Stimulated activated CD4-positive, alpha-beta T cell treated with anti-CD3 and anti-CD28 coated beads, Interleukin-15, amount 100 ng/mL, for 24 hours (primary cell): ENCODE measurements around the gene HTRA3.

Experiments
- DNase-seq: peaks from one replicate; pipeline ENCODE4 v3.0.0-alpha.2; 2020

Gene HTRA3

DNA sequence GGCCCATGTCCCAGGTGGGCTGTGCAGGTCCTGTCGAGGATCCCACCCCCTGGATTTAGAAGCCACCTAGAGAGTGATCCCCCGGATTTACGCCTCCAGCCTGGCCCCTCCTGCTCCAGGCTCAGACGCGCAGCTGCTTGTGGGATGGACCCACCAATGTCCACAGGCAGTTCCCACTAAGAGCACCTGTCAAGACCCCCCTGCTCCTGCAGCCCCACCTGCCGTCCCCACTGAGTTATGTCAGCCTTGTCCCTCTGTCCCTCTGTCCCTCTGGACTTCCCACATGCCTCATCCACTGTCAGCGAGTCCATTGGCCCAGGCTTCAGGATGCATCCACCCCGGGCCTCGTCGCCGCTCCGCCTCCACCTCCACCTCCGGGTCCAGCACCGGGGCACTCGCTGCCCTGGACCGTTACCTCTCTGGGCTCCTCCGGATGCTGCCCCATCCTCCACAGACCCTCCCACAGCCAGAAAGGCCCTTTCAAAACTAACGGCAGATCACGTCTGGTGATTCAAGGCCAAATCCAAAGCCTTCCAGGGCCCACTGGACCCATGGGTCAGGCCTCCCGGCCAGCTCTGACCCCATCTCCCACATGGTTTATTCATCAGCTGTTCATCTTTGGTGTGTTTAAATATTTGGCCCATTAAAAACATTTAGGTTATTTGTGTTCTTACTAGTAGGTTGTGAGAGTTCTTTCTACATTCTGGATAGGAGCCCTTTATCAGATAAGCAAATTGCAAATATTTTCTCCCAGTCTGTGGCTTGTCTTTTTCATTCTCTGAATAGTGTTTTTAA is 28.3 kb downstream of the HTRA3 start:
- DNase-seq, result no peak

DNA sequence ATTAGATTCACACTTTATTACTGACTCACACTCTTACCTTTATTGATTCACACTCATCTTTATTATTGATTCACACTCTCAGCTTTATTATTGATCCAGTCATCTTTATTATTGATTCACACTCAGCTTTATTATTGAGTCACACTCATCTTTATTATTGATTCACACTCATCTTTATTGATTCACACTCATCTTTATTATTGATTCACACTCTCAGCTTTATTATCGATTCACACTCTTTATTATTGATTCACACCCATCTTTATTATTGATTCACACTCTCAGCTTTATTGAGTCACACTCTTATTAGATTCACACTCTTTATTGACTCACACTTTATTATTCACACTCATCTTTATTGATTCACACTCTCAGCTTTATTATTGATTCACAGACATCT is 31.3 kb downstream of the HTRA3 start:
- DNase-seq, result no peak

DNA sequence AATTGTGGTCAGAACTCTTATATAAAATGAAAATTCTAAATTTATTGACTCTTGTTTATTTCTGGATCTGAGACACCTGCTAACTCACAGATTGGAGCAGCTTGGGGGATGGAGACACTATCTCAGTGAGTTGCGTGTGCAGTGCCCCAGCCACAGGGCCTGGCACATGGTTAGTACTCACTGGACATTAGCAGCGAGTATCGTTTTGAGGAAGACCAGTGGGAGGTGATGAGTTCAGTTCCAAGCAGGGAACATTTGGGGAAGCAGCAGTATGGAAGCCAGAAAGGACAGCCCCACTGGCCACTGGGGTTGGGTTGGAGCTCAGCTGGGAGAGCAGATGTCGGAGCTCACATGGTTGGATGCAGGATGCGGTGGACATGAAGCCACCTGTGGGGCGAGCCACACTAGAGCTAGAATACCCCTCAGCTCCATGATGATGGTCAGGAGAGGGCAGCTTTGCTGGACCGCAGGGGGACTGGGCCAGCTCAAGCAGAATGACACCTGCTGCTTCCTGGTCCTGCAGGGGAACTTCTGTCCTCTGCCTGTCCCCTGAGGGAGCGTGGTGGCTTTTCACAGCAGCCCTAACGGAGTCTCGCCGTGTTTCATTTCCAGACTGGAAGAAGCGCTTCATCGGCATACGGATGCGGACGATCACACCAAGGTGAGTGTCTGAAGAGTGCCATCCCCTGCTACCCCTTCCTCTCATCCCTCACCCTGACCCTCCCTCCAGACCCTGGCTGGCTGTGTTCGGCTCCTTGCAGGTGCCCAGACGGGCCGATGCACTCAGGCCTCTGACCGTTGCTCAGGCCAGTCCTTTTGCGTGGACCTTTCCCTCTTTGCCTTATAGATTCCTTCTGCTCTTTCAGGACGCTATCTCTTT is 32.5 kb downstream of the HTRA3 start:
- DNase-seq, result no peak

DNA sequence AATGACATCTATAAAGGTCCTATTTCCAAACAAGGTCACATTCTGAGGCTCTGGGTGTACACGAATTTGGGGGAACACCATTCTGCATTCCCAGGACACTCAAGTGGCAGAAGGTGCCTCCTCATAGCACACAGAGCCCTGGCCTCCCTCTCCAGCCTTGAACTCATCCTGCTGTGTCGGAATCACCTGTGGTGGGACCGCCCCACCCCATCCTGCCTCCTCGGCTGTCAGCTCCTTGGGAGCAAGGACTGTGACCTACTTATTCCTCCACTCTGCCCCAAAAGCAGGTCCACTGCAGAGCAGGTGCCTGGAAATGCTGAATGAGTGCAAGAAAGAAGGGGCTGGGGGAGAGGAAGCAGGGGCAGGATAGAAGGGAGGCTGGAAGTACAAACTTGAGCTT is 33.5 kb downstream of the HTRA3 start:
- no peak for DNase-seq

DNA sequence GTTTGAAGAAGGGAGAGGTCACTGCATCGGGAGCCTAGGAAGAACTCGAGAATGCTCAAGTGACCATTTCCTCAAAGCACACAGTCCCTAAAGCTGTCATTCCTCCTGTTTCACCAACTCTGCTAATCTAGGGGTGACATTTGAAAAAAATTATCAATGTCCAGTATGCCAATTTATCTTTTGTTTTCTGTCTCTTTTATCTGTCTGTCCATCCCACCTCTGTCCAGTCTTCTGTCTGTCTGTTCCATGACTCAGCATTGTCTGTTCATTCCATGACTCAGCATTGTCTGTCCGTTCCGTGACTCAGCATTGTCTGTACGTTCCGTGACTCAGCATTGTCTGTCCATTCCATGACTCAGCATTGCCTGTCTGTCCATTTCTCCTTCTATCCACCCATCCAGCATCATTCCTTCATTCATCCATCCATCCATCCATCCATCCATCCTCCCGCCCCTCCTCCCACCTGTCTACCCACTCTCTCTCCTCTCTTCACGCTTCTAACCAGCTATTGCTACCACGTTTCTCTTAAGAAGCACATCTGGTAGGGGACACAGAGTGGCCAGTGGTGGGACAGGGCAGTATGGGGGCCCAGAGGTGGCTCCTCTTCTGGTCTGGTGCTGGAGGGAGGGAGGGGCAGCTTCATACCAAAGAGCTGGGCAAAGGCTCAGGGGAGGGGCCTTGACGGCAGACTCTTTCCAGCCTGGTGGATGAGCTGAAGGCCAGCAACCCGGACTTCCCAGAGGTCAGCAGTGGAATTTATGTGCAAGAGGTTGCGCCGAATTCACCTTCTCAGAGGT is 34.1 kb downstream of the HTRA3 start:
- DNase-seq, result no peak

DNA sequence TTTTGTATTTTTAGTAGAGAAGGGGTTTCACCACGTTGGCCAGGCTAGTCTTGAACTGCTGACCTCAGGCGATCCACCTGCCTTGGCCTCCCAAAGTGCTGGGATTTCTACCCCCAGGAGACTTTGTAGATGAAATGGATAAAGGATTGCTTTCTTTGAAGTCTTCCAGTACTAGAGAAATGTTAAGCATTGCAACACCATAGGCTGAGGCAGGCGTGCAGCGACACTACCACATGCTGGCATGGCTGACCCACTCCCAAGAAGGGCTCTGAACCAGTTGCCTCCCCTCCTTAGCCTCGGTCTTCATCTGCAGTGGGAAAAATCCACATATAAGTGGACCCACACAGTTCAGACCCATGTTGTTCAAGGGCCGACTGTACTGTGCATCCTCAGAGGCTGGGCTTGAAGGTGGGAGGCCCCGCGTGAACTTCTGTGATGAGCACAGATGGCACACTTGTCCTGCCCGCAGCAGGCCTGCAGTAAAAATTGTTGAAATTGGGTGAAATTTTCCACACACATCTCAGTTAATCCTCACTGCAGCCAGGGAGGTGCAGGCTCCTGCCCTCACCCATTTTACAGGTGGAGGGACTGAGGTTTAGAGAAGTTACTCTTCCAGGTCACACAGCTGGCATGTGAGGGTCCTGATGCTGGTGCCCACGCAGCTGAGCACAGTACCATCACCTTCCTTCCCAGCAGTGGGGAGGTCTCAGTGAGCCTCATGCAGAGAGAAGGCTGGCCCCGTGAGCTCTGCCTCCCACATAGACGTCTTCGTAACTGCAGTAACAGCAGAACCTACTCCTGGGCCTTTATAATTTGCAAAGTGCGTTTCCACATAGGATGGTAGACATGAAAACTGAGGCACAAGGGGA is 35.5 kb downstream of the HTRA3 start:
- no peak for DNase-seq

DNA sequence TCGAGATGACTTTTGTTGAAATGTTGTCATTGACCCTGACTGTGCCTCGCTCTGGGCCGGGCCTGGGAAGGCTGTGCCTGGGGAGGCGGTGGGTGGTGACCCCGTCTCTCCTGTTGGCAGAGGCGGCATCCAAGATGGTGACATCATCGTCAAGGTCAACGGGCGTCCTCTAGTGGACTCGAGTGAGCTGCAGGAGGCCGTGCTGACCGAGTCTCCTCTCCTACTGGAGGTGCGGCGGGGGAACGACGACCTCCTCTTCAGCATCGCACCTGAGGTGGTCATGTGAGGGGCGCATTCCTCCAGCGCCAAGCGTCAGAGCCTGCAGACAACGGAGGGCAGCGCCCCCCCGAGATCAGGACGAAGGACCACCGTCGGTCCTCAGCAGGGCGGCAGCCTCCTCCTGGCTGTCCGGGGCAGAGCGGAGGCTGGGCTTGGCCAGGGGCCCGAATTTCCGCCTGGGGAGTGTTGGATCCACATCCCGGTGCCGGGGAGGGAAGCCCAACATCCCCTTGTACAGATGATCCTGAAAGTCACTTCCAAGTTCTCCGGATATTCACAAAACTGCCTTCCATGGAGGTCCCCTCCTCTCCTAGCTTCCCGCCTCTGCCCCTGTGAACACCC is 36.4 kb downstream of the HTRA3 start:
- no peak for DNase-seq

DNA sequence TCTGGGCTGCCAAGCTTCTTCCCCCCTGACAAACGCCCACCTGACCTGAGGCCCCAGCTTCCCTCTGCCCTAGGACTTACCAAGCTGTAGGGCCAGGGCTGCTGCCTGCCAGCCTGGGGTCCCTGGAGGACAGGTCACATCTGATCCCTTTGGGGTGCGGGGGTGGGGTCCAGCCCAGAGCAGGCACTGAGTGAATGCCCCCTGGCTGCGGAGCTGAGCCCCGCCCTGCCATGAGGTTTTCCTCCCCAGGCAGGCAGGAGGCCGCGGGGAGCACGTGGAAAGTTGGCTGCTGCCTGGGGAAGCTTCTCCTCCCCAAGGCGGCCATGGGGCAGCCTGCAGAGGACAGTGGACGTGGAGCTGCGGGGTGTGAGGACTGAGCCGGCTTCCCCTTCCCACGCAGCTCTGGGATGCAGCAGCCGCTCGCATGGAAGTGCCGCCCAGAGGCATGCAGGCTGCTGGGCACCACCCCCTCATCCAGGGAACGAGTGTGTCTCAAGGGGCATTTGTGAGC is 37.0 kb downstream of the HTRA3 start:
- no peak for DNase-seq

DNA sequence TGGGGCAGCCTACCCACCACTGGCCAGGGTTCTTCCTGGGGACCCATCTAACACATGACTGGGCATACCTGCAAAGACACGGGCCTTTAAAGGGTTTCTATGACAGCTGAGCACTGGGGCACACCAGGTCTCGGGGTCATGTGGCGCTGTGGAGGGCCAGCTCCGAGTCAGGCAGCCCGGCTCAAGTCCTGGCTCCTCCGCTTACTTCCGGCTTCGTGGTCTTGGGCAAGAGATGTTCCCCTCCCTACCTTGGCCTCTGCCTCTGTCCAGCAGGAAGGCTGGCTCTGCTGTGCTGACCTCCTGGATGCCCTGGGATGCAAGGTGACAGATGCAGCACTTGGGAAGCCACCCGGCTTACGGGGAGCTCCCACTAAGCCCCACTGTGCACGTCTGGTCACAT is 37.6 kb downstream of the HTRA3 start:
- DNase-seq, result no peak

DNA sequence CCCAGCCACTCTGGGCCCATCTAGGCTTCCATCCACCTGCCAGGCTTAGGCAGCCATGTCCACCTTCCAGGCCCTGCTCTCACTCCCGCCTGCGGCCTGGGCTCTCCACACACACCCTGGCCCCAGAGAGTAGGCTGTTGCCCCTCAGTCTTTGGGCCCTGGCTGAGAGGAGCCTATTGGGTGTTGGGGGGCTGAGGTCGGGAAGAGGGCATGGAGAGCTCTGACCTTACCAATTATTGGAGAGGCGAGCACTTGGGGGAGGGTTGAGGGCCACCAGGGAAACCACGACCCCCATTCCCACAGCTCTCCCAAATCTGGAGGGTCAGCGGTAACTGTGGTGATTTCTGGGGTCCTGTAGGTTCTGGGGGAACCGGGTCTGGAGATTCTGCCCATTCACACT is 38.2 kb downstream of the HTRA3 start:
- DNase-seq, result no peak

DNA sequence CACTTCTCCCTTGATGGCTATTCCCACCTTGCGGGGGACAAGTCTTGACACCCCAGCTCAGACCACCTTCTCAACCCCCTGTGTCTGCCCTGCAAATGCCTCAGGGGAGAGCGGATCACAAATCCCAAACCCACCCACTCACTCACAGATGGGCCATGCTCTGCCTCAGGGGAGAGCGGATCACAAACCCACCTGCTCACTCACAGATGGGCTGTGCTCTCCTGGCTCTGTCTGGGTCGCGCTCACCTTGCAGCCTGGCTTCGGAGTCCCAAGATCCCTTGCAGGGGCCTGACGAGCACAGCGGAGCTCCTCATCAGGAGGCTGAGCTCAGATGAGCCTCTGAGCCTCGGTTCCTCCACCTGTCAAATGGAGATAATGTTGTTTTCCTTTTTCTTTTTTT is 38.6 kb downstream of the HTRA3 start:
- DNase-seq, result no peak

DNA sequence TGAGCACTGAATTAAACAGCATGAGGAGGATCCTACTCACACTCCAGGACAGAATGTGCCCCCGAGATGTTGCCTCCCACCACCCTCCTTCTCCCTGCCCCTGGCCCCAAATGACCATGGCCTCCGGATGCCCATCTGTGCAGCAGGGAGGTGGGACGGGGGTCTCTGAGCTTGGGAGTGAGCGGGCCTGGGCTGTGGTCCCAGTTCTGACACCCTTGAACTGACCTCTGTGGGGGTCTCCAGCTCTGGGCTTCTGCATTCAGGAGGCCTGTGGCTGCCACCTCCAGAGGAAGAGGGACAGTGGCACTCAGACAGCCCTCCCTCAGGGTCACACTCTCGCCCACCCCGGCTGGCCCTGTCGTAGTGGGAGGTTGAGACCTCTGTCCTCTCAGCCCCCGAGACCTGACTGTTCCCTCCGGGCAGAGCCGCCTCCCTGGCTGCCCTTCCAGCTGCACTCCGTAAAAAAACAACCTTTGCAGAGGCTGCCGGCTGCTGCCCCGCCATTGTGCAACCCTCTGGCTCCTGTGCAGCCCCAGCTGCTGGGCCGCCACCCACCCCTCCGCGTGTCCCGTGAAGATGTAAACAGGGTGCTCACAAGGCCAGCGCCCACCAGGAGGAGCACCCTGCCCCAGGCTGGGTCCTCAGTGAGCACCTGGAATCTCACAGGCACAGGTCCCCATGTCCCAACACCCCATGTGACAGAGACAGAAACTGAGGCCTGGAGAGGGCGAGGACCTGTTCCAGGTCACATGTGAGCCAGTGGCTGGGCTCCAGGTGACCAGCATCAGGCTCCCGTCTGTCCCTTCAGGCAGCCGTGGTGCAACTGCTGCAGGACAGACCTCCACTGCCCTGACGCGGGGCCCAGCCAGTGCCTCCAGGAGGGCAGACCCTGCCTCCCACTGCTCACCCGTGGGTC is 39.6 kb downstream of the HTRA3 start:
- DNase-seq, result no peak

DNA sequence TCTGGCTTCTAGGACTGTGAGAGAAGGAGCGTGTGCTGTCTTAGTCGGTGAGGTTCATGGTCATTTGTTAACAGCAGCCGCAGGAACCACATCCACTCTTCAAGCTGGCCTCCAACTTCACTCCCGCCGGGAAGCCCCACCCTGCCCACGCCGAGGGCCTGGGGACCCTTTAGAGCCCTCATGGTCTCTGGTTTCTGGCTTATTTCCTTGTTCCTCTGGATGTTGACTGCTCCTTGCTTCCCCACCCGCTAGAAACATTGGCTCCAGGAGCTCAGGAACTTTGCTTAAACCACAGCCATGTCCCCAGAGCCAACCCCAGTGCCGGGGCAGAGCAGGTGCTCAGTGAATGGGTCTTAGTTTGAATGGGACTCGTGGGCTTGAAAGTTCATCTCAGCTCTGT is 40.8 kb downstream of the HTRA3 start:
- DNase-seq, result no peak

DNA sequence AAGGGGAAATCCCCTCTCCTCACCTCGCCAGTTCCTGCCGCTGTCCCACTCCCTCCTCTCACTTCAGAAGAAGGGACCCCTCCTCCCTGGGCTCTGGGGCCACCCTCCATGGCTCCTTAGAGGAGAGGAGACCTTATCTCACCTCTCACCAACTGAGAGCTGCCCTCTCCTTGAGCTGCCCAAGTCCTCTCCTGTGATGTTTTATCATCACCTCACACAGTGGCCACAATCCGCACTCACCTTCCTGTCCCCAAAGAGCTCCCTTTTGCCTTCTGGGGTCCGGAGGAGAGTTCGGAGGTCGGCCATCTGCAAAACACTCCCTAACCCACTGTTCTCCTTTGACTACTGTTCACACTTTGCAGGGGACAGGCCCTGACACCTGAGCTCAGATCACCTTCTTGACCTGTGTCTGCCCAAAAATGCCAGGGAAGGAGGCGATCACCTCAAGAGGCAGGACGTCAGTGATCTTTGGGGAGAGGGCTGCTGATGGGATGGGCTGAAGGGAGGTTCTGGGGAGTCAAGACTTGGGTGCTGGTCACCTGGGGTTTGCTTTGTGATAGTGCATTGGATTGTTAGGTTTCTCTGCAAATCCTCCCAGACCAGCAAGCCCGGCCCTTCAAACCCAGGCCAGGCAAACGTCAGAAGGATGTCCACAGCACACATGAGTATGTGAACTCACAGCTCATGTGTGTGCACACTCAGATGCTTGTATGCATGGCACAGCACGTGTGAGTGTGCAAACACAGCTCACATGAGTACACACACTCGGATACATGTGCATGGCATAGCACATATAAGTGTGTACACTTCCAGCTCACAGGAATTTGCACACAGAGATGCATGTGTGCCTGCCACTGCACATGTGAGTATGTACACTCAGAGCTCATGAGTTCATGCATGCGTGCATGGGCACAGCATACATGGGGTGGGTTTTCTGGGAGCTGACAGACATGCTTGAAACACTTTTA is 41.8 kb downstream of the HTRA3 start:
- DNase-seq, result no peak

DNA sequence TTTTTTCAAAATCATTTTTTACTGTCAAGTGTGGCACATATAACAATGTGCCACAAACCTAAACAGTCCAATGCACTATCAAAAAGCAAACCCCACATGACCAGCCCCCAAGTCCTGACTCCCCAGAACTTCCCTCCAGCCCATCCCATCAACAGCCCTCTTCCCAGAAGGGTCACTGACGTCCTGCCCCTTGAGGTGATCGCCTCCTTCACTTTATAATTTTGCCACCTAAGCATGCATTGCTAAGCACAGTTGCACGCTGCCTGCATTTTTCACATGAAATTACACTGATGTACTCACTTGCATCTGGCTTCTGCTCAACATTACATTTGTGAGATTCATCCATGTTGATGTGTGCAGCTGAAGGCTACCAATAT is 42.5 kb downstream of the HTRA3 start:
- DNase-seq, result no peak

DNA sequence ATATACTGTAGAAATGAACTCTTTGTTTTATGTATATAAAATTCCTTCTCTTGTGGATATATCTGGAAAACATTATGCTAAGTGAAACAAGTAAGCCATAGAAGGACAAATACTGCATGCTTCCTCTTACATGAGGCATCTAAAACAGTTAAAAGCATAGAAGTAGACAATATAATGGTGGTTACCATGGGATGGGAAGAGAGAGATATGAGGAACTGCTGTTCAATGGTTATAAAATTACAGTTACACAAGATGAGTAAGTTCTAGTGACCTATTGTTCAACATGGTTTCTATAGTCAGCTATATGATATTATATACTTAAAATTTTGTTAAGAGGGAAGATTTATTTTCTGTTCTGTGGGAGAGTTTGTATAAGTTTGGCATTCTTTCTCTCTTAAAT is 43.4 kb downstream of the HTRA3 start:
- no peak for DNase-seq

DNA sequence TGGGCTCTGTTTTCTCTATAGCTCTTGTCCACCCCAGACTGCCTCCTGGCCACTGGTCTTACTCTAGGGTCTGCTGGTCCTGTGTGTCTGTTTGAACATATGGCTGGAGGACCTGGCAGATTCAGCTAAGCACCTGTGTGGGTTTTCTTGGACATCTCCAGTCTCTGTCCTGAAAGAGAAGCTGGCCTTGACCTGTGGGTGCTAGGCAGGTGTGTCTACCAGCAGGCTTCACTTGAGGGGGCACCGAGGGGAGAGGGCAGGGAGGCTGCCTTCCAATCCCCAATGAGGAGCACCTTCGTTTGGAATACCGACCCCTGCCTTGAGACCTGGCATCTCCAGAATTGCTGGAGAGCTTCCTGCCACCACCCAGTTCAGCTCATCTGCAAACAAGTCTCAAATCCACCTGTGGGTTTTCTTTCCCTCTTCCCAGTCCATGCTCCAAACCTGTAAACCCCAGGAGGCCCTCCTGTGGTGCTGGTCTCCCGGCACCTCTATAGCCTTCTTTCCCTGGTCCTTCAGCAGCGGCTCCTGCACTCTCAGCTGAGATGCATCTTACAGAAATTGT is 45.2 kb downstream of the HTRA3 start:
- no peak for DNase-seq

DNA sequence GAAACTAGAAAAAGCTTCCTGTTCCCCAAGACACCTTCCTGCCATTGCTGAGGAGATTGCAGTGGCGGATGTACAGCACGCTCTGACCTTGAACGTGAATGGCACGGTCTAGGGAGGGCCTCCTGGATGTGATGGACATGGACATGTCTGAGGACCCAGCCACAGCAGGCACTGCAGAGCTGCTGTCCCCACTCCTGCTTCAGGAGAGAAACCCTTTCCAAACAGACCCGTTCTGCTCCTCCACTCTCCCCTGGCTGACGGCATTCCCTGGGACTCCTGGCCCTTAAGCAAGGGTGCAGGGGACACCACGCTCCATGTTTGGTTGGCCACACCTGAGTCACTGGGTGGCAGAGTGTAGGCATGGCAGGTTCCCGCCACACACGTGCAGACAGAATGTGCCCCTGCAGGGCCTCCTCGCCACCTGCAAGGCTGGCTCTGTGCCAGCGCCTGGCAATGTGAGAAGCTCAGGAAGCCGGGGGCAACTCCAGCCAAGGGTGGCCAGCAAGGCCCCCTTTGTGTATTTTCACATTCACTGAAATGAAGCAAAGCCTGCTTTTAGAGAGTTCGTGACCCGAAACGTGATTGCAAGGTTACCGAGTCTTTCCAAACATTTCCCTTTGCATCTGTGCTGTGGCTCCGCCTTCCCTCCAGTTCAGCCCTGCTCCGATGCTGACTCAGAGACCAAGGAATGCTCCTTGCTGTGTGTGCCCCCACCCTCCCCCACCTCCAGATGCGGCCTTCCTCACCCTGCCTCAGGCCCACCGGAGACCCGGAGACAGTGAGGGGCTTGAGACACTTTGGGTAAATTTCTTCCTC is 46.1 kb downstream of the HTRA3 start:
- no peak for DNase-seq
